ENCODE results near the gene RPL39.
"Not testable (repeated sequence)": the region's sequence is repeated elsewhere in the genome, so short reads cannot be mapped to it uniquely, and the experiment has no call there.

The RPL39 gene

DNA sequence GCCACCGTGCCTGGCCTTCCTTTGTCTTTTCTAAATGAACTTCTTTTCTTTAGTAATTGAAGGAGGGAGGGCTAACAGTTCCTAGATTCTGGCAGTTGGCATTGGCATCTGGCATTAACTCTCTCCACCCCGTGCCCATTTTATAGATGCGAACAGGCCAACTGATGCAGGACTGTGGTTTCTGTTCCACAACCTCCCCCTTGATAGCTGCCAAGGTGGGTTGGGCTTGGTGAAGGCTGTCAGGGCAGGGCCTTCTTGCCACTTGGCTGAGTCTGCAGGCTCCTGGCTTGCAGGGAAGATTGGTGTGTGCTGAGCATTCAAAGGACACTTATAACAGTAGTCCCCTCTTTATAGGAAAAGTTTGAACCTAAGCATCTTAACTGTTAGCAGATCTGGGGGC lies 28.7 kb downstream of the RPL39 start:
- DNase-seq = no peak

DNA sequence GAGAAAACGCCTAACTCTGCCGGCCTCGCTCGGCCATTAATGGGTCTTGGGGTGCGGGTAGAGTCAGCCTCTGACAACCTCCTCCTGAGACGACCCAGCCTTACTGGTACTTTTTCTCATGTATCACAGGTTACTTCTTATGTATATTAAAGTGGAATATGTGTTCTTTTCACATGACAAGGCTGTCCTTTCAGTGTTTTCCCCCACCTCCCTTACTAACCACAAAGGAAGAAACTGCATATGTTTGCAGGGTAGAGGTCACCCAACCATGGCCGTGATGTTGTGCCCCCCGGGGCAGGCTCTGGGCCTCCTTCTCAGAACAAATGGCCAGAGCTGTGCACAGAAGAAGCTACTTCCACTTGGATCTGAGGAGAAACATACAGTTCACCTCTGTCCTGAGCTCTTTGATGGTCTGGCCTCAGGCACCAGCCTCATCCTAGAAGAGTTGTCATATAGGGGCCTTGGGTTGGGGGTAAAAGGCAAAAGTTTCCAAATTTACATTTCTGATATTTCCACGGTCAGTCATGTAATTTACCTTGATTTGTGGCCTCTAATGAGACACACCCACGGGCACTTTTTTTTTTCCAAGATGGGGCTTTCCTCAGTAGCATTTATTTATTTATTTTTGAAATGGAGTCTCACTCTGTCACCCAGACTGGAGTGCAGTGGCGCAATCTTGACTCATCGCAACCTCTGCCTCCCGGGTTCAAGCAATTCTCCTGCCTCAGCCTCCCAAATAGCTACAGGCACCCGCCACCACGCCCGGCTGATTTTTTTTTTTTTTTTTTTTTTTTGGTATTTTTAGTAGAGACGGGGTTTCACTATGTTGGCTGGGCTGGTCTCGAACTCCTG lies 31.2 kb downstream of the RPL39 start:
- no peak for DNase-seq

DNA sequence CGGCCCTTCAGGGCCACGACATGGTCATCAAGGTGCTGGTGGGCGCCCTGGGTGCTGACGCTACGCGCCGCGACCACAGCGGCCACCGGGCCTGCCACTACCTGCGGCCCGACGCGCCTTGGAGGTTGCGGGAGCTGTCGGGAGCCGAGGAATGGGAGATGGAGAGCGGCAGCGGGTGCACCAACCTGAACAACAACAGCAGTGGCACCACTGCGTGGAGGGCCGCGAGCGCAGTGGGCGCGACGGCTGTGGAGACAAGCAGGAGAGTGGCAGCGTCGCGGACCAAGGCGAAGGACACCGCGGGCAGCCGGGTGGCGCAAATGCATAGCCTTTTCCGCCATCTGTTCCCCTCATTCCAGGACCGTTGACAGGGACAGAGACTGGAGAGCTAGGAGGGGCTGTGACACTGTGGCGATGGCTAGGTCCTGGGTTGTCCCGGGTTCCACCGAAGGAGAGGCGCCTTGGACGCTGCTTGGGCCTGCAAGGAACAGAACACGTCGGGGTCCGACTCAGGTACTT lies 32.1 kb downstream of the RPL39 start:
- DNase-seq = no peak

DNA sequence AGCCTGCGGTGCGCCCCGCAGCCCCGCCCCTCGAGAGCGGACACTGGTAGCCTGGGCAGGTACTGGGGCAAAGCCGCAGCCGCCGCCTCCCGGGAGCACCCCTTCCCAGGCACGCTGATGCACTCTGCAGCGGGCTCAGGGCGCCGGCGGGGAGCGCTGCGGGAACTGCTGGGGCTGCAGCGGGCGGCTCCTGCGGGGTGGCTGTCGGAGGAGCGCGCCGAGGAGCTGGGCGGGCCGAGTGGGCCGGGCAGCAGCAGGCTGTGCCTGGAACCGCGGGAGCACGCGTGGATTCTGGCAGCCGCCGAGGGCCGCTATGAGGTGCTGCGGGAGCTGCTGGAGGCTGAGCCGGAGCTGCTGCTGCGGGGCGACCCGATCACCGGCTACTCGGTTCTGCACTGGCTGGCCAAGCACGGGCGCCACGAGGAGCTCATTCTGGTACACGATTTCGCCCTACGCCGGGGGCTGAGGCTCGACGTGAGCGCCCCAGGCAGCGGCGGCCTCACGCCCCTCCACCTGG lies 32.6 kb downstream of the RPL39 start:
- DNase-seq = peak in 1 of 2 experiments; percentile 48

DNA sequence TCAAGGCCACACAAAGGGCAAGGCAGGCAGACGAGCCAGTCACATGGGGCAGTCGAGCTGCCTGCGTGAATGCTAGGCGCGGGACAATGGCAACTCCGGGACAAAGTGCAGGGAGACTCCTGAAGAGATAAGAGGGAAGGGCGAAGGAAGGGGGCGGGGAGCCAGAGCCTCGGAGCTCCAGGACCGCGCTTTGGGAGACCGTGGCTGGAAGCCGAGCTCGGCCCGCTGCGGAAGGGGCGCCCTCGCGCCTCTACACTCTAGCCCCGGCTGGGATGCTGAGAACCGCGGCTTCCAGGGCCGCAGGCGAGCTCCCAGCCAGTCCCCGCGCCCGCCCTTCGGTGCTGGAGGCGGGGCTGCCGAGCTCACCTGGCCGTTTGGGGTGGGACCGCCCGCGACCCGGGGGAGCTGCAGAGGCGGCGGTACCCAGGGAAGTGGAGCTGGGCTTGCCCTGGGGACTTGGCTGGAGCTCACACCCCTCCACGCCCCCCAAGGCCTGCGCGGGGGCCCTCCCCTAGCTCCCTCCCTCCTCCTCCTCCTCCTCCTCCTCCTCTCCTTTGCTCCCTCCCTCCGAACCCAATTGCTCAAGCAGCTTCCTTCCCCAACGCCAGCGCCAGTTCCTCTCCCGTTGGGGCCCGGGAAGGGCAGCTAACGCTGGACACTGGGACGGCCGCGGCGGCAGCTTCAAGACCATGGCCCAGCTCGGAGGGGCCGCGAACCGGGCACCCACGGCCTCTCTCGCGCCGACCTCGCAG lies 33.3 kb downstream of the RPL39 start, which contains the start of gene SOWAHD:
TSS of gene SOWAHD (plus strand) at position 610 of the 752 bp plus-strand sequence. CDS start at position 690, 80 bp downstream.
- DNase-seq = peak in 1 of 2 experiments; percentile 47

DNA sequence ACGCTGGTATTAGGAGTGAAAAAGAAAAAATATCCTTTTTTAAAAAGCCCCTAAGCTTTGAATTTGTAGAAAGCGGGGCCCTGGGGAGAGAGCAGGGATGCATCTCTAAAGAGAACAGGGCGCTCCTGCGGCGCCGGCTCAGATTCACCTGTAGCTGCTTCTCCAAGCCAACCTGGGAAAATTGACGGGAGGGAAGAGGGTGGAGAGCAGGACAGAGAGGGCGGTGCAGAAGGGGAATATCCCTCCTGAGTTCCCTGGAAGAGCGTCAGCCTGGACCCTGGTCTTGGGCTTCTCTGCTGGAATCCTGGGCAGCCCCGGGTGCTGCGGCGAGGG lies 33.8 kb downstream of the RPL39 start:
- no peak for DNase-seq

DNA sequence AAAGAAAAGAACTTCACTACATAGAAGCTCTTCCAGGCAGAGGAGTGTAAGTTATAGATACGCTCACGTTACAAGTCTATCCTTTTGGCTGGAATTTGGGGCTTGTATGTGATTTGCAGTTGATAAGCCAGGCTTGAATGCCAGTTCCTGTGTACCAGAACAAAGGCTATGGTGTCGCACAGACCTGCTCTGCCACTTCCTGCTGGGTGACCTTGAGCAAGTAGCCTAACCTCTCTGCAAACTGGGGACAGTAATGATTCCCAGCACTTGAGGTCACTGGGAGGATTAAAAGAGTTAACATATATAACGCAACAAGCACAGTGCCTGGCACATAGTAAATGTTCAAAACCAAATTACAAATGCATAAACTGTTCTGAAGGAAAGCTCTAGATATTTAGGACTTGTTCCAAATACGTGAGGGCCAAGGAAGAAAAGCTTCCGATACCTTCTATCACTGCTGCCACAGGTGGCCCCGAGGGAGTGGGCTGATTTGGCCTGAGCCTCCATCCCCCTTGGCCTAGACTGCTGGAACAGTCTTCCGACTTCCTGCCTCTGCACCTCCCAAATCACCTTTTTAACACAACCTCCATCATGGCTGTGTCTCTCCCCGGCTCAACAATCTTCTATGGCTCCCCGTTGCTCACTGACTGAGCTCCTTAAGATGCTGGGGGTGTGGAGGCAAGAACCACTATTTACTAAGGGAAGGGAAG lies 34.3 kb downstream of the RPL39 start:
- no peak for DNase-seq

DNA sequence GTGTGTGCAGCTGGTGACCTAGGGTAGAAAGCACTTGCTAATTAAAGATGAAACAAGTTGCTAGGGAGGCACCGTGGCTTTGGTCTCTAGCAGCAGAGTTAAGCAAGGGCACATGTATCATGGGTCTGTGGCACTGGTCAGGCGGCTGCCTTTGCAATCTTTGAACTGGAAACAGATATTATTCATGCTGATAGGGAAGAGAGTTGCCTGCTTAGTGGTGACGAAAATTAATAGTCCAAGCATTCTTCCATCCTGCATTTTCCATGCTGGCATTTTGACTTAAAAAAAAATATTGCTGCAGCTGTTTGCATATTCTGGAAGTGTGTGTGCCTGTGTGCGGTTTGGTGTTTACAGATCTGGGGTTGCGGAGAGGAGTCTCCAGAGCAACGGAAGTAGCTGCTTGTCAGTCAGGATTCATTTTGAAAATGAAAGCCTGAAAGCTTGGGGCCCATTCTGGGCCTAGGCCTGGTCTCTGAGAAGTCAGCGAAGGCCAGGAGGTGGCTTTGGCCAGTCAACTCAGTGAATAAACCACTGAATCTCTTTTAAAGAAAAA lies 35.4 kb downstream of the RPL39 start:
- DNase-seq = peak; percentile 59 to 72

DNA sequence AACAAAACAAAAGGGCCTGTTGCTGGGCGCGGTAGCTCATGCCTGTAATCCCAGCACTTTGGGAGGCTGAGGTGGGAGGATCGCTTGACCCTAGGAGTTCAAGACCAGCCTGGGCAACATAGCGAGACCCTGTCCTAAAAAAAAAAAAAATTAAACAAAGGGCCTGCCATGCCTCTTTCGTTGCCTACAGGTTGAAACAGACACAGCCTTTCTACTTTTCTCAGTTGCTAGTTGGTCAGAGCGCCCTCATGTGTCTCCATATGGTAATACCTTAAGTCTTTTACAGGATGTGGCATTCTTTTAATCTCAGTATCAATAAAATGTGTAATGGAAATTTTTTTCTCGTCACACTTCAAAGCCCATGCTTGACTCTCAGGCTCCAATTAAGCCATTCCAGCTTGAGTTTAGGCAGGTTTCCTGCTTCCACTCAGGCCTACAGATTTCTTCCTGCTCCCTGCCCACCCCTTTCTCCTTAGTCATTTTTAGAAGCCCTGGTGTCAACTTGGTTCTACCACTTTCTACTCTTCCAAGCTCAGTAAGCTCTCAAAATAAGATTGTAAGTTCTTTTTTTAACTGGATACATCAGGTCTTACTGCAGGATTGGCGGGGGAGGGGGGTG lies 37.7 kb downstream of the RPL39 start:
- DNase-seq = peak; percentile 38 to 47

DNA sequence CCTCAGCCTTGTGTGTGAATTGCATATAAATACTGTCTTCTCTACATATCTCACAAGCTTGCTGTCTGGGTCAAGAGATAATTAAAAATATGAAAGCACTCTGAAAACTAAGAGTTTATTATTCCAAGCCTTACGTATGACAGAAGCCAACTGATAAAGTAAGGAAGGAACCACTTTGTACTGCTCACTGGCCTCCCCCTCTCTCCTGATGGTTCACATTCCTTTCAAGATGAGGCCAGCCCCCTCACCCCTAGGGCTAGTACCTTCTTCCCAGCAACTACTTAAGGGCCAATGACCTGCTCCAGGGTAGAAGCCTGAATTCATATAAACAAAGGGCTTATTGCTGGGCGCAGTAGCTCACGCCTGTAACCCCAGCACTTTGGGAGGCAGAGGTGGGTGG lies 38.4 kb downstream of the RPL39 start:
- no peak for DNase-seq

DNA sequence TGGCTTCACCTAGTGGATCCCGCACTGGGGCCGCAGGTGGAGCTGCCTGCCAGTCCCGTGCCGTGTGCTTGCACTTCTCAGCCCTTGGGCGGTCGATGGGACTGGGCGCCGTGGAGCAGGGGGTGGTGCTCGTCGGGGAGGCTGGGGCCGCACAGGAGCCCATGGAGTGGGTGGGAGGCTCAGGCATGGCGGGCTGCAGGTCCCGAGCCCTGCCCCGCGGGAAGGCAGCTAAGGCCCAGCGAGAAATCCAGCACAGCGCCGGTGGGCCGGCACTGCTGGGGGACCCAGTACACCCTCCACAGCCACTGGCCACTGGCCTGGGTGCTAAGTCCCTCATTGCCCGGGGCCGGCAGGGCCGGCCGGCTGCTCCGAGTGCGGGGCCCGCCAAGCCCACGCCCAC lies 40.7 kb downstream of the RPL39 start:
- DNase-seq = not testable (repeated sequence)

DNA sequence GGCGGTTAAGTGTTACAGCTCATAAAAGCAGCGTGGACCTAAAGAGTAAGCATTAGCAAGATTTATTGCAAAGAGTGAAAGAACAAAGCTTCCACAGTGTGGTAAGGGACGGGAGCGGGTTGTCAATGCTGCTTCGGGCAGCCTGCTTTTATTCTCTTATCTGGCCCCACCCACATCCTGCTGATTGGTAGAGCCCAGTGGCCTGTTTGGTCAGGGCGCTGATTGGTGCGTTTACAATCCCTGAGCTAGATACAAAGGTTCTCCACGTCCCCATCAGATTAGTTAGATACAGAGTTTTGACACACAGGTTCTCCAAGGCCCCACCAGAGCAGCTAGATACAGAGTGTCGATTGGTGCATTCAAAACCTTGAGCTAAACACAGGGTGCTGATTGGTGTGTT lies 41.3 kb downstream of the RPL39 start:
- DNase-seq = not testable (repeated sequence)

DNA sequence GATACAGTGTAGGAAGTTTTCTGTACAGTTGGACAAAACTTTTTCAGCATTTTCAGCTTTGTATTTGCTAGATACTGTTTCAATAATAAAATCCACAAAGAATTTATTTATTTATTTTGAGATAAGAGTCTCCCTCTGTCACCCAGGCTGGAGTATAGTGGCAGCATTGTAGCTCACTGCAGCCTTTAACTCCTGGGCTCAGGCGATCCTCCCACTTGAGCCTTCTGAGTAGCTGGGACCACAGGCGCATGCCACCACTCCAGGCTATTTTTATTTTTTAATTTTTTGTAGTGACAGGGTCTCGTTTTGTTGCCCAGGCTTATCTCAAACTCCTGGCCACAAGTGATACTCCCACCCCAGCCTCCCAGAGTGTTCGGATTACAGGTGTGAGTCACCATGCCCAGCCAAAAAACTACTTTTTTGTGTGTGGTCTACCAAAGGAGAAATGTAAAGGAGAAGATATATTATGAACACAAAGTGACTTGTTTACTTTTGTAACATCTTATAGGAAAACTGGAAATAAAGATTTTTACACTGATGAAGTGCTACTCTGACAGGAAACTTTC lies 46.1 kb downstream of the RPL39 start:
- no peak for DNase-seq

DNA sequence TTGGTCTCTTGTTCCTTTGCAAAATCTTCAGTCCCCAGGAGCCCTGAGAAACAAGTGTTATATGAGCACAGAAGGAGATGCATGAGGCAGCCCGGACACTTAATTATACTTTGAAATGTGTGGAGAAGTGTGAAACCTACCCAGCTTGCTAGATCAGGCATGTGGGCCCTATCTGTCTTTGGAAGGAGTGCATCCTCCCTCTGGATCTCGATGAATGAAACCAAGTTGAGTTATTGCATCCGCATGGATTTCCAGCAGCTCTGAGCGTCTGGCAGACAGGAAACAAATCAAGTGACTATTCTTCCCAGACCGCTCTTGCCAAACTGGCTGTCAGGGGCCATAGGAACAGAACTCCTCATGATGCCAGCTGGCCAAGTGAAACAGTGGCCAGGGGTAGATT lies 52.7 kb downstream of the RPL39 start:
- no peak for DNase-seq
